Testis (tissue), 2 donors: ENCODE results near the gene TOLLIP.

Experiments
- POLR2A ChIP-seq: fragments of 450-650 bp; IDR thresholded peaks from one replicate; pipeline ENCODE4 v1.6.1; 2017; ENCODE audit warnings: antibody characterized with exemption, mild to moderate bottlenecking, moderate library complexity
- TF ChIP-seq, protein P1 (sequence below), 3 experiments: fragments of 450-650 bp in 2 of 3; fragments of 200-600 bp in 1 of 3; sonication (generic) in 1 of 3; IDR thresholded peaks; one replicate each; pipeline ENCODE4 v1.5.1; 2016 to 2019; ENCODE audit warnings: antibody characterized with exemption in 3 of 3, mild to moderate bottlenecking in 2 of 3, moderate library complexity in 1 of 3

DNA sequence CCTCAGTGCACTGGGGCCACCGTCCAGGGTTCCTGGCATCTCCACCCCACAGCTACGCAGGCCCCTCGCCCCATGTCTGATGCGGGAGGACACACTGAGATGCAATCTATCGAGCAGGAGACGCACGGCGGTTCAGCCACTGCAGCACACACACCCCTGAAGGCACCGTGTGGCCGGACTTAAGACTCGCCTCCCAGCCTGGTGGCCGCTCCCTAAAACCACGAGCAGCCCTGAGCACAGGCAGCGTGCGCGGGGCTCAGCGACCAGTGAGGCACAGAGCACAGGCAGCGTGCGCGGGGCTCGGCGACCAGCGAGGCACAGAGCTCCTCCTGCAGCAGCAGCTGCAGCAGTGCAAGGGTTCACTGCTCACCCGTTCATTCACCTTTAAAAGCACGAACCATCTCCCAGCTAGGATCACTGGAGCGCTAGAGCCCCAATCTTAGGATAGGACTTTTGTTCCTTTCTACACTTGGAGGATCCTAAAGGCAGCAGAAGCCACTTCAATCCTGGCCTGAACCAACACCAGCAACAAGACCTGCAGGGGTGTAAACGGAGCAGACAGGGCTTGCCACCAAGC, 31.4 kb downstream of the TOLLIP start:
- TF ChIP-seq, protein P1, sequence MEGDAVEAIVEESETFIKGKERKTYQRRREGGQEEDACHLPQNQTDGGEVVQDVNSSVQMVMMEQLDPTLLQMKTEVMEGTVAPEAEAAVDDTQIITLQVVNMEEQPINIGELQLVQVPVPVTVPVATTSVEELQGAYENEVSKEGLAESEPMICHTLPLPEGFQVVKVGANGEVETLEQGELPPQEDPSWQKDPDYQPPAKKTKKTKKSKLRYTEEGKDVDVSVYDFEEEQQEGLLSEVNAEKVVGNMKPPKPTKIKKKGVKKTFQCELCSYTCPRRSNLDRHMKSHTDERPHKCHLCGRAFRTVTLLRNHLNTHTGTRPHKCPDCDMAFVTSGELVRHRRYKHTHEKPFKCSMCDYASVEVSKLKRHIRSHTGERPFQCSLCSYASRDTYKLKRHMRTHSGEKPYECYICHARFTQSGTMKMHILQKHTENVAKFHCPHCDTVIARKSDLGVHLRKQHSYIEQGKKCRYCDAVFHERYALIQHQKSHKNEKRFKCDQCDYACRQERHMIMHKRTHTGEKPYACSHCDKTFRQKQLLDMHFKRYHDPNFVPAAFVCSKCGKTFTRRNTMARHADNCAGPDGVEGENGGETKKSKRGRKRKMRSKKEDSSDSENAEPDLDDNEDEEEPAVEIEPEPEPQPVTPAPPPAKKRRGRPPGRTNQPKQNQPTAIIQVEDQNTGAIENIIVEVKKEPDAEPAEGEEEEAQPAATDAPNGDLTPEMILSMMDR (IDR thresholded peaks at IDR 0.05): no peak
- no peak for TF ChIP-seq POLR2A
